Gastrocnemius medialis (tissue), 4 donors: ENCODE data around the gene DNAJC27. TPM values are rescaled to one million over a fixed set of nuclear protein-coding genes. Genes with fewer than 3 reads are reported as not detected.
A peak's percentile ranks its signal among the peaks of the same experiment; 100 is the strongest.

Experiments used
- ATAC-seq, 2 donors: fragments of 150-250 bp; one replicate each; pipeline ENCODE4 v1.9.1; 2016
- DNase-seq, 2 donors: peaks; one replicate each; pipeline ENCODE4 v3.0.0-alpha.2; 2019
- H3K27ac ChIP-seq, 4 donors: fragments of 200-600 bp; sonication (generic); 1 replicate in 1 of 4; 2 replicates in 3 of 4; pipeline ENCODE4 v1.5.1; 2016 to 2018; ENCODE audit warnings: mild to moderate bottlenecking in 2 of 4, moderate library complexity in 1 of 4
- H3K27me3 ChIP-seq, 3 donors: fragments of 200-600 bp; sonication (generic) in 2 of 3; 1 replicate in 1 of 3; 2 replicates in 2 of 3; pipeline versions ENCODE4 v1.5.1 to v1.6.0; 2016 to 2019; ENCODE audit warnings: mild to moderate bottlenecking in 1 of 3, moderate library complexity in 1 of 3
- H3K36me3 ChIP-seq, 2 donors: fragments of 200-600 bp; sonication (generic) in 1 of 2; one replicate each; pipeline ENCODE4 v1.5.1; 2017 to 2018
- H3K4me1 ChIP-seq, 2 donors: fragments of 200-600 bp; sonication (generic) in 1 of 2; one replicate each; pipeline ENCODE4 v1.5.1; 2016 to 2017; ENCODE audit warnings: mild to moderate bottlenecking in 2 of 2
- H3K4me3 ChIP-seq, 4 donors: fragments of 200-600 bp; sonication (generic) in 3 of 4; 1 replicate in 1 of 4; 2 replicates in 3 of 4; pipeline ENCODE4 v1.5.1; 2016 to 2019; ENCODE audit warnings: mild to moderate bottlenecking in 2 of 4
- H3K9me3 ChIP-seq, 3 donors: fragments of 200-600 bp; sonication (generic) in 2 of 3; 1 replicate in 1 of 3; 2 replicates in 2 of 3; pipeline ENCODE4 v1.5.1; 2016 to 2019
- POLR2A ChIP-seq, 2 donors: fragments of 450-650 bp; IDR thresholded peaks; one replicate each; pipeline ENCODE4 v1.6.1; 2017; ENCODE audit warnings: antibody characterized with exemption in 2 of 2, mild to moderate bottlenecking in 2 of 2, moderate library complexity in 2 of 2
- in situ Hi-C, 4 donors: fragments of 200-750 bp; cut with MboI; loops; one replicate each; pipeline versions ENCODE4 v1.15.0 to v1.8.0; 2017; ENCODE audit warnings: low sequenced_read_pairs in 4 of 4
- intact Hi-C: fragments of 100-400 bp; cut with DNase I; formaldehyde crosslinking; loops from one replicate; pipeline ENCODE4 v1.15.1; 2023; ENCODE audit warnings: low total_unique reads
- total RNA-seq, 4 donors: library from RNA; depleted of rRNA; stranded (reverse); fragments of >200 nt; gene quantifications; one replicate each; pipeline versions ENCODE4 v1.1.0 to v1.2.3, GENCODE V29; 2016
- TF ChIP-seq, protein P1 (sequence below), 5 experiments: fragments of 450-650 bp in 3 of 5; fragments of 200-600 bp in 2 of 5; sonication (generic) in 2 of 5; IDR thresholded peaks in 4 of 5; conservative IDR thresholded peaks in 1 of 5; 1 replicate in 4 of 5; 2 replicates in 1 of 5; pipeline ENCODE4 v1.5.1; 2016 to 2019; ENCODE audit warnings: antibody characterized with exemption in 5 of 5, mild to moderate bottlenecking in 3 of 5, moderate library complexity in 3 of 5

Gene DNAJC27
- total RNA-seq, 4 donors from 2014 or later, result 3.0 to 11.0 (median 4.9) TPM

GRCh38 chr2:24928036-24928435, 43.7 kb downstream of the DNAJC27 start:
- H3K36me3 ChIP-seq, result no peaks in the 10 kb centered on the region
- no peak overlapping the region for H3K4me3 ChIP-seq
- DNase-seq (no peak), ATAC-seq (no peak)
- TF ChIP-seq, protein P1, sequence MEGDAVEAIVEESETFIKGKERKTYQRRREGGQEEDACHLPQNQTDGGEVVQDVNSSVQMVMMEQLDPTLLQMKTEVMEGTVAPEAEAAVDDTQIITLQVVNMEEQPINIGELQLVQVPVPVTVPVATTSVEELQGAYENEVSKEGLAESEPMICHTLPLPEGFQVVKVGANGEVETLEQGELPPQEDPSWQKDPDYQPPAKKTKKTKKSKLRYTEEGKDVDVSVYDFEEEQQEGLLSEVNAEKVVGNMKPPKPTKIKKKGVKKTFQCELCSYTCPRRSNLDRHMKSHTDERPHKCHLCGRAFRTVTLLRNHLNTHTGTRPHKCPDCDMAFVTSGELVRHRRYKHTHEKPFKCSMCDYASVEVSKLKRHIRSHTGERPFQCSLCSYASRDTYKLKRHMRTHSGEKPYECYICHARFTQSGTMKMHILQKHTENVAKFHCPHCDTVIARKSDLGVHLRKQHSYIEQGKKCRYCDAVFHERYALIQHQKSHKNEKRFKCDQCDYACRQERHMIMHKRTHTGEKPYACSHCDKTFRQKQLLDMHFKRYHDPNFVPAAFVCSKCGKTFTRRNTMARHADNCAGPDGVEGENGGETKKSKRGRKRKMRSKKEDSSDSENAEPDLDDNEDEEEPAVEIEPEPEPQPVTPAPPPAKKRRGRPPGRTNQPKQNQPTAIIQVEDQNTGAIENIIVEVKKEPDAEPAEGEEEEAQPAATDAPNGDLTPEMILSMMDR (IDR thresholded peaks at IDR 0.05 in 4 of 5, conservative IDR thresholded peaks at IDR 0.05 in 1 of 5), result no peak
- no peak for TF ChIP-seq POLR2A (IDR thresholded peaks at IDR 0.05)
- no peaks in the 10 kb centered on the region for H3K9me3 ChIP-seq
- H3K27ac ChIP-seq, result no peak overlapping the region
- in situ Hi-C loops (no loop called here), intact Hi-C loops (loop anchor here (10.0 kb wide), 1 partner anchor 523 kb away; no protein-coding TSS in a partner anchor)
- H3K4me1 ChIP-seq, result peaks cover 8 to 15% of the 10 kb centered on the region in 2 donors
- H3K27me3 ChIP-seq, result no peaks in the 10 kb centered on the region

DNA sequence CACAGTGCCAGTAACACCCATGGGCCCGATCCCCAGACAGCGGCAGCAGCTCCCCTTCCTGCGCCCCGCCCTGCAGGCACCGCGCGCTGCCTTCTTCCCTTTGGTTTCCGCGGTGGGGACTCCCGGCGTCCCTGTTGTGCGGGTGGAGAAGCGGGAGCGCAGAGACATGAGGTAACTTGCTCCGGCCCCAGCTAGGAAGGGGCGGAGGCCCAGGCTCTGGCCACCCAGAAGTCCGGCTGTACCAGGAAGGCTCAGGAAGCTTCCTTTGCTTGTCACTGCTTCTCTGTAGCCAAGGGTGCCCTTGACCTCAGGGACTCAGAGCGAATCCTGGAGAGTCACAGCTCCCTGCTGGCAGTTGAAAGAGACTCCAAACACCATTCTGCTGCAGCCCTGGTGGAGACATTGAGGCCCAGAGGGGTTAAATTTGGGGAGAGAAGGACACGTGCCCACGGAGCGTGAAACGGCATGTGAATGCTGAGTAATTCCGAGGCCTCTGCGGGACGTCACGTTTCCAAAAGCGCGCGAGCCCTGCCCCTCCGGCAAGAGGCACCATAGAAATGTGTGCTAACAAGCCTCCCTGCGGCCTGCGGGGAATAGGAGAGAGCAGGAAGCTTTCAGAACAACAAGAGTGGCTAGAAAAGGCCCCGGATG, 45.0 kb downstream of the DNAJC27 start:
- peak; percentile 65 for ATAC-seq
- in situ Hi-C loops, result no loop called here
- Histone ChIP-seq H3K36me3 (no peaks in the 10 kb centered on the region), H3K9me3 (no peaks in the 10 kb centered on the region), H3K27me3 (no peaks in the 10 kb centered on the region), H3K4me1 (peaks cover 8 to 15% of the 10 kb centered on the region in 2 donors), H3K4me3 (peak overlapping the region in 3 of 4 donors; percentile 24 to 40 (median 28)), H3K27ac (peak overlapping the region; percentile 33 to 76 (median 58))
- intact Hi-C loops, result loop anchor here (10.0 kb wide), 1 partner anchor 522 kb away; no protein-coding TSS in a partner anchor
- peak in 1 of 2 donors; percentile 19 for TF ChIP-seq POLR2A (IDR thresholded peaks at IDR 0.05)
- TF ChIP-seq, protein P1 (IDR thresholded peaks at IDR 0.05 in 4 of 5, conservative IDR thresholded peaks at IDR 0.05 in 1 of 5), result no peak
- DNase-seq, result peak; percentile 59 to 75

DNA sequence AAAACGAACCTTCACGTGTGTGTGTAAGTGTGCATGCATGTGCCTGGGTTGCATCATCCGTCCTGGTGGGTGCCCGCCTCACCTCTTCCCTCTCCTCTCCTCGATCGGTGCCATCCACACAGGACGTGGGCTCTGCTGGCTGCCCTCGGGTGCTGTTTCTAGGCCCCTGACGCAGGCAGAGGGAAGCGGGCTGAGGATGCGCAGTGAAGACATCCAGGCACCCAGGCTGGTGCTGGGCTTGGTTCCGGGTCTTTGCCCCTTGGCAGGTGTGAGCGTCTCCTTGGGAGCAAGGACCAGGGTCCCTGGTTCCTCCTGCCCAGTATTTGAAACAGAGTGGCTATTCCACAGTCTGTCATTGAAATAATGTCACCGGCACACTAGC, 45.5 kb downstream of the DNAJC27 start:
- no peaks in the 10 kb centered on the region for H3K9me3 ChIP-seq
- no peak for ATAC-seq
- peak overlapping the region; percentile 33 to 76 (median 58) for H3K27ac ChIP-seq
- TF ChIP-seq POLR2A (IDR thresholded peaks at IDR 0.05), result no peak
- TF ChIP-seq, protein P1 (IDR thresholded peaks at IDR 0.05 in 4 of 5, conservative IDR thresholded peaks at IDR 0.05 in 1 of 5), result no peak
- peaks cover 8 to 15% of the 10 kb centered on the region in 2 donors for H3K4me1 ChIP-seq
- H3K36me3 ChIP-seq, result no peaks in the 10 kb centered on the region
- no peaks in the 10 kb centered on the region for H3K27me3 ChIP-seq
- no peak for DNase-seq
- intact Hi-C loops, result loop anchor here (10.0 kb wide), 1 partner anchor 521 kb away; no protein-coding TSS in a partner anchor
- H3K4me3 ChIP-seq, result peak overlapping the region in 3 of 4 donors; percentile 24 to 40 (median 28)
- in situ Hi-C loops, result no loop called here

GRCh38 chr2:24925815-24926214, 45.9 kb downstream of the DNAJC27 start:
- intact Hi-C loops, result loop anchor here (10.0 kb wide), 1 partner anchor 521 kb away; no protein-coding TSS in a partner anchor
- in situ Hi-C loops, result no loop called here

More at GRCh38 chr2:24925815-24926214, 45.9 kb downstream of the DNAJC27 start:
- TF ChIP-seq, protein P1 (IDR thresholded peaks at IDR 0.05 in 4 of 5, conservative IDR thresholded peaks at IDR 0.05 in 1 of 5), result no peak
- TF ChIP-seq POLR2A (IDR thresholded peaks at IDR 0.05), result no peak
- ATAC-seq (no peak), DNase-seq (no peak)
- H3K27me3 ChIP-seq, result no peaks in the 10 kb centered on the region
- H3K4me1 ChIP-seq, result peaks cover 4 to 12% of the 10 kb centered on the region in 2 donors
- peak overlapping the region in 2 of 4 donors; percentile 53 to 76 for H3K27ac ChIP-seq
- no peak overlapping the region for H3K4me3 ChIP-seq
- no peaks in the 10 kb centered on the region for H3K36me3 ChIP-seq
- no peaks in the 10 kb centered on the region for H3K9me3 ChIP-seq
